Activated T-helper 2 cell treated with anti-CD3 and anti-CD28 coated beads, Interferon-gamma antibody, Interleukin-2, Interleukin-4, amounts not matched to agents 10 μg/mL and 5 μg/mL and 100 μg/mL, durations not matched to agents 14 hours and 24 hours and 36 hours (primary cell): ENCODE measurements around the gene MGAT4B. TPM values are rescaled to one million over a fixed set of nuclear protein-coding genes. Genes with fewer than 3 reads are reported as not detected.

Experiments used
- DNase-seq: peaks from one replicate; pipeline ENCODE4 v3.0.0; 2021; ENCODE audit warnings: low spot score
- H3K27ac Mint-ChIP-seq: one replicate; pipeline ENCODE4 v1.8.0; 2021; ENCODE audit warnings: mixed read lengths
- H3K27me3 Mint-ChIP-seq: one replicate; pipeline ENCODE4 v1.8.0; 2021; ENCODE audit warnings: low read depth, mixed read lengths
- H3K36me3 Mint-ChIP-seq: one replicate; pipeline ENCODE4 v1.8.0; 2021; ENCODE audit warnings: low read depth, mixed read lengths
- H3K4me1 Mint-ChIP-seq: one replicate; pipeline ENCODE4 v1.8.0; 2021; ENCODE audit warnings: low read depth, mixed read lengths
- H3K4me3 Mint-ChIP-seq: one replicate; pipeline ENCODE4 v1.8.0; 2021; ENCODE audit warnings: low read depth, mild to moderate bottlenecking, moderate library complexity, mixed read lengths
- H3K9me3 Mint-ChIP-seq: one replicate; pipeline ENCODE4 v1.8.0; 2021; ENCODE audit warnings: mixed read lengths
- intact Hi-C: fragments of 100-400 bp; cut with micrococcal nuclease; formaldehyde crosslinking; loops from one replicate; pipeline ENCODE4 v1.15.1; 2023
- total RNA-seq: library from RNA; stranded (reverse); gene quantifications from 2 replicates; pipeline ENCODE4 v1.2.3, GENCODE V29; 2022

MGAT4B gene
- total RNA-seq, 1 donor from 2014 or later, result 135 TPM

DNA sequence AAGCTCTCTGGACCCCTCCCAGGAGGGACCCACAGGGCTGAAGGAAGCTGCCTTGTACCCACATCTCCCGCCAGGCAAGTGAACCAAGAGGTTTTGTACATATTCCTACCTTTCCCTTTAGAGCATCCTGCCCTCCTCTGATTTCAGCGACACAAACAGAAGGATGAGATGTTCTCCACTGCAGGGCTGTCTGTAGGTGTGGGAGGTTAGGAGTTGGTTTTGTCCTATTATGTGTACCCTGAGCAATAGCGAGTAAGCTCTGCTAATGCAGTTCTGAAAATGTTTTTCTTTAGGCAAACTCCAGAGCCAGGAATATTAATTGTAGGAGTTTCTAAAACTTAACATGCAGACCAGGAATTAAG lies 27.0 kb upstream of the MGAT4B start:
- Mint-ChIP-seq H3K27ac (no peak overlapping the region), H3K4me1 (peaks cover 18% of the 10 kb centered on the region), H3K36me3 (peaks cover 80% of the 10 kb centered on the region), H3K9me3 (no peaks in the 10 kb centered on the region), H3K27me3 (no peaks in the 10 kb centered on the region), H3K4me3 (no peak overlapping the region)
- intact Hi-C loops, result no loop called here
- DNase-seq, result no peak

GRCh38 chr5:179833056-179833708 lies 26.5 kb upstream of the MGAT4B start:
- intact Hi-C loops, result no loop called here
- H3K36me3 Mint-ChIP-seq, result peaks cover 85% of the 10 kb centered on the region
- no peaks in the 10 kb centered on the region for H3K9me3 Mint-ChIP-seq
- no peaks in the 10 kb centered on the region for H3K27me3 Mint-ChIP-seq
- no peak overlapping the region for H3K4me3 Mint-ChIP-seq
- peaks cover 19% of the 10 kb centered on the region for H3K4me1 Mint-ChIP-seq
- no peak for DNase-seq
- no peak overlapping the region for H3K27ac Mint-ChIP-seq

DNA sequence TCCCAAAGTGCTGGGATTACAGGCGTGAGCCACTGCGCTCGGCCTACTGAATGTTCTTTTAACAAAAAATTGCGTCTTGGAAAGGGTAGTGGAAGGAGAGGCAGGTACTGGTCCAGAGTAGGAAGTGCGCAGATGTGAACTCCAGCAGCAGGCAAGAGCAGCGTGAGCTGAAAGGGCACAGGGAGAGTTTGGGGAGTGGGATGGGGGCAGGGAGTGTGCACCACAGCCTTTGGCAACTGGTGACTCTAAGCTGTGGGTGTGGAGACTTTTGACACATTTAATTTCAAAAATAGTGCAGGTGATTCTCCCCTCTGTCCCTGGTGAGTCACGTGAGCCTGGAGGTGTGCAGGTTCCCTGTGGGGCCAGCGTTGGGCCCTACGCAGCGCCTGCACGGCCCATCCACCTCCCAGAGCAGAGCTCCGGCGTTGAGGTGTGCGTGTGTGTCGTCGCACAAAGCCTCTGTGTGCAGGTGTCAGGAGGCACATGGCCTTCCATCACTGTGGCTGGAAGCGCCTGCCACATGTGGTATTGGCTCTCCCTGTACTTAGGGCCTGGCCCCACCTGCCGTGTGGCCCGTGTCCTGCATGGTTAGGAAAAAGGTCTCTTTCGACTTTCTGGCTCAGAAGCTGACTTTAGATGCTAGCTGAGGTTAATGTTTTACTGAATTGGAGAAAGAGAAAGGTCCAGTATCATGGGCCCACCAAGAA lies 25.5 kb upstream of the MGAT4B start:
- DNase-seq, result no peak
- H3K9me3 Mint-ChIP-seq, result no peaks in the 10 kb centered on the region
- intact Hi-C loops, result no loop called here
- no peak overlapping the region for H3K27ac Mint-ChIP-seq
- no peaks in the 10 kb centered on the region for H3K27me3 Mint-ChIP-seq
- peaks cover 26% of the 10 kb centered on the region for H3K4me1 Mint-ChIP-seq
- H3K4me3 Mint-ChIP-seq, result no peak overlapping the region
- H3K36me3 Mint-ChIP-seq, result peaks cover 89% of the 10 kb centered on the region

DNA sequence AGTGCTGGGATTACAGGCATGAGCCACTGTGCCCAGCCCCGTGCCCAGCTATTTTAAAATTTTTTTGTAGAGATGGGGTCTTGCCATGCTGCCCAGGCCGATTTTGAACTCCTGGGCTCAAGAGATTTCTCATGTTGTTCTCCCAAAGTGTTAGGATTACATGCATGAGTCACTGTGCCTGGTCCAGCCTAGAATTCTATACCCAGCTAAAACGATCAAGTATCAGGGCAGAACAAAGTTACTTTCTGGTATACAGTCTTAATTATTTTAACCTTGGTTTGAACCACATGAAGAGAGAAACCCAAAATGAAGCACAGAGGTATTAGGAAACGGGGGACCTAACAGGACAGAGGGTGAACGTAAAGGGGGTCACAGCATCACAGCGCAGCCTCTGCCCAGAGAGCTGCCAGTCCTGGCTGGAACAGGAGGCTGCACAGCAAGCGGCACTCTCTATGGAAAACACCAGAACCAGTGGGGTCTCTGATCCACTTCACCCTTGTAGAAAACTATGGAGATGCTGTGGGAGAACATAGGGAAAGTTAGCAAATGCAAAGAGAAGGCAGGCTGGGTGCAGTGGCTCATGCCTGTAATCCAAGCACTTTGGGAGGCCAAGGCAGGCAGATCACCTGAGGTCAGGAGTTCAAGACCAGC lies 24.3 kb upstream of the MGAT4B start:
- intact Hi-C loops, result no loop called here
- Mint-ChIP-seq H3K27me3 (no peaks in the 10 kb centered on the region), H3K4me1 (peaks cover 16% of the 10 kb centered on the region), H3K27ac (no peak overlapping the region), H3K4me3 (no peak overlapping the region), H3K9me3 (no peaks in the 10 kb centered on the region), H3K36me3 (peaks cover 89% of the 10 kb centered on the region)
- no peak for DNase-seq

- no peaks in the 10 kb centered on the region for H3K27me3 Mint-ChIP-seq
- no peaks in the 10 kb centered on the region for H3K9me3 Mint-ChIP-seq
- no peak overlapping the region for H3K27ac Mint-ChIP-seq
- no peak for DNase-seq
- peaks cover 89% of the 10 kb centered on the region for H3K36me3 Mint-ChIP-seq
- intact Hi-C loops, result loop anchor here (10.0 kb wide), 1 partner anchor 275 kb away; the partner anchor contains the start of gene RUFY1
- H3K4me1 Mint-ChIP-seq, result peaks cover 14% of the 10 kb centered on the region
- no peak overlapping the region for H3K4me3 Mint-ChIP-seq
These were observed 23.2 kb upstream of the MGAT4B start for GRCh38 chr5:179829732-179830435.

DNA sequence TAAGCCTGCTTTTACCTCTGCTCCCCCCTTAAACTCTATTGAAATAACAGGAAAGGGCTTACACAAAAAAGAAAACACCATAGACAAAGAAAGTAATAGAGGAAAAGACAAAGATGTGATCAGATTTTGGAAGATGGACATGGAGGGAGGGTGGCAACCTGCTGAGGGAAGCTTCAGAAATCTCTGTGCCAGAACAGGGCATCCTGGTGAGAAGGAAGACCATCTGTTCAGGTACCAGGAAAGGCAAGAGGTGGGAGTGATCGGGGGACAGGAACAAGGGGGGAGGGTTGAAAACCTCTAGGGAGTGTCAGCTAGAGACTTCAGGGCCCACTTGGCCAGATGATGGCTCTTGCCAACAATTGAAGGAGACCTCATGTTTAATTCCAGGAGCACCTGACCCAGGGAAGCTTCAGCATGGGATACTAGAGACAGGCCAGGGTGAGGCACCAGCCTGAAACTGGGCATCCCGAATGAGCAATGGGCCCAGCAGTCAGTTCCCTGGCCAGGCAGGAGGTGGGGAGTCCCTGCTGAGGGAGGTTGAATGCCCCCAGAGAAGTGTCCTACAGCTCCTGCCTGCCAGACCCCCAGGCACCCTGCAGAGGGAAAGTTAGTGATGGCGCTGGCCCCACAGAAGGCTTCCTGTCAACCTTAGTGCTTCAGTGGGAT lies 22.2 kb upstream of the MGAT4B start:
- H3K27me3 Mint-ChIP-seq, result no peaks in the 10 kb centered on the region
- H3K4me1 Mint-ChIP-seq, result peaks cover 17% of the 10 kb centered on the region
- H3K36me3 Mint-ChIP-seq, result peaks cover 97% of the 10 kb centered on the region
- intact Hi-C loops, result loop anchor here (10.0 kb wide), 1 partner anchor 274 kb away; the partner anchor contains the start of gene RUFY1
- DNase-seq, result no peak
- H3K9me3 Mint-ChIP-seq, result no peaks in the 10 kb centered on the region
- no peak overlapping the region for H3K4me3 Mint-ChIP-seq
- H3K27ac Mint-ChIP-seq, result peak overlapping the region; percentile 35

GRCh38 chr5:179827680-179828079 lies 21.0 kb upstream of the MGAT4B start:
- H3K4me1 Mint-ChIP-seq, result peaks cover 21% of the 10 kb centered on the region
- DNase-seq, result no peak
- H3K27me3 Mint-ChIP-seq, result no peaks in the 10 kb centered on the region
- no peaks in the 10 kb centered on the region for H3K9me3 Mint-ChIP-seq
- peak overlapping the region; percentile 69 for H3K27ac Mint-ChIP-seq
- peaks cover 97% of the 10 kb centered on the region for H3K36me3 Mint-ChIP-seq
- no peak overlapping the region for H3K4me3 Mint-ChIP-seq
- intact Hi-C loops, result loop anchor here (10.0 kb wide), 1 partner anchor 273 kb away; the partner anchor contains the start of gene RUFY1

DNA sequence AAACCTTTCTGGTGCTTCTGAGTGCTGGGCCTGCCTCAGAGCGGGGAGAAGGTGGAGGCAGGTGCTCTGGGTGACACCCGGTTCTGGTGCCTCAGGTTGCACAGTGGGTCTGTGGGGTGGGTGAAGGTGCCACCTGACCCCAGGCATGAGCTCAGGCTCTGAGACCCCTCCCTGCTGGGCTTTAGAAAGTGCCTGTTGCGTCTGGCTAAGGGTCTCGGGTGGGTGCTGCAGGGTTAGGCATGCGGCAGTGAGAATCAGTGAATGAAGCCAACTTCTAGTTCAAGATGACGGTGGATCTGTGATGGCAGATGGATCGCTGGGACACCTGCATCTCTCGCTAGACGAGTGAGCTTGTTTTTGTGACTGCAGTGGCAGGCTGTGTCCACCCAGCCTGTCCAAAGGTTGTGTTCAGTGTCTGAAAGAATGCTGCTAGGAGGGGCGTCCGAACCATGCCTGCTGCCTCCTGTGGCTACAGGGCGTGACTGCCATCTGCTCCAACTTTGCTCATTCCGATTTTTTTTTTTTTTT lies 19.1 kb upstream of the MGAT4B start:
- Mint-ChIP-seq H3K9me3 (no peaks in the 10 kb centered on the region), H3K4me3 (no peak overlapping the region), H3K4me1 (peaks cover 30% of the 10 kb centered on the region), H3K27me3 (no peaks in the 10 kb centered on the region), H3K36me3 (peaks cover 86% of the 10 kb centered on the region), H3K27ac (no peak overlapping the region)
- no peak for DNase-seq
- intact Hi-C loops, result loop anchor here (10.0 kb wide), 1 partner anchor 271 kb away; the partner anchor contains the start of gene RUFY1

DNA sequence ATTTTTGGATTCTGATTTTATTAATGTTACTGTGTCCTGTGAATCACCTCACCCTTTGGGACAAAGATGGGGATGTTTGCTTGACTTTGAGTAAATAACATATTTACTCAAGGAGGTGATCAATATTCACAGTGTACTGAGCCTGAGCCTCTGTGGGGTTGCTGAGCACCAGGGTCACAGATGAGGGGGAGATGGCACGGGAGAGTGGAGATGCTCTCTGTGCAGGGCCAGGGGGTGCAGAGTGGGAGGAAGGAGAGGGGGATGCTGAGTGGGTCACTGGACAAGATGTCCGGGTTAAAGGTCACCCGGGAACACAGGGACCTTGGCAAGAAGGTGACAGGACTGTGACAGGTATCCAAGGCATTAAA lies 18.1 kb upstream of the MGAT4B start:
- no peak overlapping the region for H3K27ac Mint-ChIP-seq
- H3K27me3 Mint-ChIP-seq, result no peaks in the 10 kb centered on the region
- intact Hi-C loops, result loop anchor here (5.0 to 10.0 kb wide), 3 partner anchors 33 to 270 kb away; partner anchors contain the start of genes HNRNPH1, MRNIP and RUFY1
- no peak overlapping the region for H3K4me3 Mint-ChIP-seq
- peaks cover 77% of the 10 kb centered on the region for H3K36me3 Mint-ChIP-seq
- peaks cover 35% of the 10 kb centered on the region for H3K4me1 Mint-ChIP-seq
- no peak for DNase-seq
- H3K9me3 Mint-ChIP-seq, result no peaks in the 10 kb centered on the region

DNA sequence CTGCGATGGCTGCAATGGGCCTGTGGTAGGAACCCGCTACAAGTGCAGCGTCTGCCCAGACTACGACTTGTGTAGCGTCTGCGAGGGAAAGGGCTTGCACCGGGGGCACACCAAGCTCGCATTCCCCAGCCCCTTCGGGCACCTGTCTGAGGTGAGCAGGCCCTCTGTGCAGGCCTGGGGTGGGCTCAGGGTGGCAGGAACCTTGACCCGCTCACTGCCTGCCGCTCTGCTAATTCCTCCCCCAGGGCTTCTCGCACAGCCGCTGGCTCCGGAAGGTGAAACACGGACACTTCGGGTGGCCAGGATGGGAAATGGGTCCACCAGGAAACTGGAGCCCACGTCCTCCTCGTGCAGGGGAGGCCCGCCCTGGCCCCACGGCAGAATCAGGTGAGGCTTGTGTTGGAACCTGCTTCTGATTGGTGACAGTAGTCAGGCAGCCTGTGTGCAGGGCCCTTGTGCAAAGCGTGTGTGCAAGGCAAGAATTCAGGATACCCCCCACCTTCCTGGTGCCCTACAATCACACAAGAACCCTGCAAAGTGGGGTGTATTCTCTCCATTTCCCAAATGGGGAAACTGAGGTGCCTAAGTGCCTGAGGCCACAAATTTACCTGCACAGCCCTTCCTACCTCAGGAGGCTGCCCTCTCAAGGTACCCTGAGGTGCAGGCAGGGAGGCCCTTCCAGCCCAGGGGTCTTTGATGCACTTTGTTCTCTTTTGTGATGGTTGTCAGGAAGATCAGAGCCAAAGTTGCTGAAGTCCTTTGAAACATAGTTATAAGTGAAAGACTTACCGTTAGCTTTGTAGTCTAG lies 17.5 kb upstream of the MGAT4B start:
- Mint-ChIP-seq H3K9me3 (no peaks in the 10 kb centered on the region), H3K27ac (no peak overlapping the region), H3K4me3 (no peak overlapping the region), H3K36me3 (peaks cover 71% of the 10 kb centered on the region), H3K4me1 (peaks cover 36% of the 10 kb centered on the region), H3K27me3 (no peaks in the 10 kb centered on the region)
- DNase-seq, result no peak
- intact Hi-C loops, result loop anchor here (5.0 to 10.0 kb wide), 3 partner anchors 33 to 269 kb away; partner anchors contain the start of genes HNRNPH1, MRNIP and RUFY1

DNA sequence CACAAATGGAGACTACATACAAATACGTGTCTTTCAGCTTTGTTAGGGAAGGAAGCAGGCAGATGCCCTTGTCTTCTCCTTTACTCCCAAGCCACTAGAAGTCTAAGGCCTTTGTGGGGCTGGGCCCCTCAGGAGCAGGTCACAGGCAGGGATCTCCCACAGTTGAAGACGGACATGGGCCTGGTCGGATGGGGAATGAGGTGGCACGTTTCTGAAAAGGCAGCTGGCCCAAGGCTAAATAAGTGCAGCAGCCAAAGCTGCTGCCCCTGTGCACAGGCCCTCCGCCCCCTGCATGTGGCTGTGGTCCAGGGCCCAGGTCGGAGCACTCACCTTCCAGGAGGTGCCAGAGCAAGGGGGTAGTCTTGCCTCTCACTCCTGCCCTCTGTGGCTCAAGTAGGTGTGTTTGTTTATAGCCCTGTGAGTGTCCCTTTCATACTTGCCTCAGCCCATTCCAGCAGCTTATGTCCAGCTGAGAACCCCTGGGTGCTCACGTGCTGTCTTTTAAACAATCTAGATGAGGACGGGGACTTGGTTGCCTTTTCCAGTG lies 15.9 kb upstream of the MGAT4B start:
- Mint-ChIP-seq H3K27me3 (no peaks in the 10 kb centered on the region), H3K4me3 (peak overlapping the region; percentile 91), H3K9me3 (no peaks in the 10 kb centered on the region), H3K36me3 (peaks cover 55% of the 10 kb centered on the region), H3K4me1 (peaks cover 34% of the 10 kb centered on the region), H3K27ac (peak overlapping the region; percentile 93)
- DNase-seq, result no peak
- intact Hi-C loops, result loop anchor here (5.0 to 10.0 kb wide), 3 partner anchors 35 to 268 kb away; partner anchors contain the start of genes HNRNPH1, MRNIP and RUFY1
